HTERT RPE-1 (cell line): ENCODE measurements around the gene LCK.

Experiments used
- in situ Hi-C: fragments of 300-500 bp; cut with MboI; formaldehyde crosslinking; loops from 4 replicates; pipeline ENCODE4 v1.14.3; 2020; ENCODE audit warnings: low sequenced_read_pairs

Gene LCK

GRCh38 chr1:32318127-32318869 lies 67.2 kb downstream of the LCK start:
- in situ Hi-C loops: no loop called here

- in situ Hi-C loops: no loop called here
These were observed 70.7 kb downstream of the LCK start for GRCh38 chr1:32321712-32322291.

GRCh38 chr1:32327204-32327603 lies 76.1 kb downstream of the LCK start:
- in situ Hi-C loops: no loop called here

GRCh38 chr1:32329931-32330466 lies 78.9 kb downstream of the LCK start:
- in situ Hi-C loops: no loop called here

- in situ Hi-C loops: no loop called here
These were observed 79.6 kb downstream of the LCK start for GRCh38 chr1:32330558-32331151.

- in situ Hi-C loops: no loop called here
These were observed 80.5 kb downstream of the LCK start for GRCh38 chr1:32331549-32331948.

- in situ Hi-C loops: no loop called here
These were observed 81.4 kb downstream of the LCK start for GRCh38 chr1:32332290-32333079.

- in situ Hi-C loops: no loop called here
These were observed 82.3 kb downstream of the LCK start for GRCh38 chr1:32333251-32333963.

GRCh38 chr1:32334274-32334861 lies 83.3 kb downstream of the LCK start:
- in situ Hi-C loops: no loop called here

GRCh38 chr1:32334864-32335534 lies 83.9 kb downstream of the LCK start:
- in situ Hi-C loops: no loop called here

GRCh38 chr1:32335535-32335789 lies 84.4 kb downstream of the LCK start:
- in situ Hi-C loops: no loop called here
